CD4-positive, alpha-beta T cell treated with Interferon alpha-2 for 1 hour (primary cell): ENCODE measurements around the gene VTI1A.
A peak's percentile ranks its signal among the peaks of the same experiment; 100 is the strongest.
"Not testable (repeated sequence)": the region's sequence is repeated elsewhere in the genome, so short reads cannot be mapped to it uniquely, and the experiment has no call there.

Source experiments
- DNase-seq, 2 donors: peaks; one replicate each; pipeline ENCODE4 v3.0.0-alpha.2; 2020 to 2022

VTI1A gene

GRCh38 chr10:112844681-112845544, 397.9 kb downstream of the VTI1A start:
- DNase-seq: no peak

- DNase-seq: no peak
These were observed 400.8 kb downstream of the VTI1A start for GRCh38 chr10:112847778-112848177.

GRCh38 chr10:112848228-112848627, 401.2 kb downstream of the VTI1A start:
- no peak for DNase-seq

- no peak for DNase-seq
These were observed 401.9 kb downstream of the VTI1A start for GRCh38 chr10:112848868-112849430.

GRCh38 chr10:112849546-112849945, 402.5 kb downstream of the VTI1A start:
- DNase-seq: no peak

DNA sequence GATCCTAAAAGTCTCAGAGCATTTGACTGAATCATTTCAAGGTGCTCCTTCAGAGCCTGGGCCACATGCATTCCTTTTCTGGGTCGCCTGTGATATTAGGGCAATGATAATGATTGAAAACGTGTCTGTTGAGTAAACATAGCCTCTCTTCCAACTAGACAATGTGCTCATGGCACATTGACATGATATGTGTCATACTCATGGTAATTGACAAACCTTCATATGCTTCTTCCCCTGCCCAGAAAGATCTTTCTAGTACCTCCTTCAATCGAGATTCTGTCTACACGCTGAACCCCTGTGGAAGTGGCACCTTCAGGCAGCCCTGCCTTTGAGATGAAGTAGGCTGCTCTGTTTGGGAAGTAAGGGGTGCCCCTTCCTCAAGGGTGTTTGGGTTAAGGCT, 404.2 kb downstream of the VTI1A start:
- DNase-seq: no peak

DNA sequence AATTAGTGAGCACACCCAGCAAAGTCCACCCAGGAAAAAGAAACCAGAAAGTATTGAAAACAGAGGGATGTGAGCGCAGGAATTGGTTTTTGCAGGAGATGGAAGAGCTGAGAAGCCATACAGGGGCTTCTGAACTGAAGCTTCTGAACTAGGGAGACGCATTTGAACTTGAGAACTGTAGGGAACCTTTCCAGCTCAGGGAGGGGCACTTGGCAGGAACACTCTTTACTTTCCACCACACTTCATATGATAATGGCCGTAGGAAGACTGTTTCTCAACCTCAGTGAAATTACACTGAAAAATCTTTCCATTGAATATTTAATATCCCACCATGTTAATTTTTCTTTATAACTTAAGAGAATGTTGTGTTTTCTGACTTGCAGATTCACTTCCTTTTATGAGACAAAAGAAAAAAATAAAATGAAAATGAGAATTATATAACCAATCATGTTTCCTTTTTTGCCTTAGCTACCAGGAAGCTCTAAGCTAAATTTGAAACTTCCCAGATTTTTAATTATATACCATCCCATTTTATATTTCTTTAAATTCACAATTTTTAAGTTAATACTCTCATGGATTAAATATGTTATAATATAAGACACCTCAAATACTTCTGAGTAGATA, 404.7 kb downstream of the VTI1A start:
- no peak for DNase-seq

- peak; percentile 22 to 42 for DNase-seq
These were observed 405.3 kb downstream of the VTI1A start for GRCh38 chr10:112852306-112852705.

DNA sequence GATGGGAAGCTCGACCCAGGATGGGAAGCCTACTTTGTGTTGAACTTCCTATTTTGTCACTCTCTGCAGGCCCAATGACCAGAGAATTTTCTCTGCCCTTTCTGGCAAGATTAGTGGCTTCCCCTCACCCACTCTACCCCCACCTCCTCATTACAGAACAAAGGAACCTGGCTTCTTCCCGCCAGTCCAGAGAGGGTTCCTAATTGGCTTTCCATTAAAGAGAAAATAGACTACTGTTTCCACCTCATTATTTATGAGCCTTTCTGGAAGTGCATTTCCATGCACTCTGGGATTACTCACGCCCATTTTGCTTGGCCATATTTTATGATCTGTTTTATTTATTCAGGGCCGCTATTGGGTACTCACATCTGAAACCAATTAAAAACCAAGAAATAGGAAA, 408.1 kb downstream of the VTI1A start:
- no peak for DNase-seq

DNA sequence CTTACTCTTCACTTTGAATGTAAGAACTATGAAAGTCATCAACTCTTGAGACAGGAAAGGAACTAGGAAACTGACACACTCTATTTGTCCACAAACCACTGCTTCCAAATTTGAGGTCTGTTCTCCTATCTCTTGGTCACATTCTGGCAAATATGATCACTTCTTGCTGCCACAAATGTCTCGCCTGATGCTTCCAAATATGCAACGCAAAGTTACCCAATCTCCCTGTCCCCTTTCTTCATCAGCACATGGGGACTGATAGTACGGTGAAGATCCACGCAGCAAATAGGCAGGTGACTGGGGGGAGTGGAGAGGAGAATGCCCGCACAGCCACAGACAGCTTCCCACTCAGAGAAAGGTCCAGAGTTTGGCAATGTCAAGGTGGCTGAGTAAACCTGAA, 410.5 kb downstream of the VTI1A start:
- DNase-seq: no peak

DNA sequence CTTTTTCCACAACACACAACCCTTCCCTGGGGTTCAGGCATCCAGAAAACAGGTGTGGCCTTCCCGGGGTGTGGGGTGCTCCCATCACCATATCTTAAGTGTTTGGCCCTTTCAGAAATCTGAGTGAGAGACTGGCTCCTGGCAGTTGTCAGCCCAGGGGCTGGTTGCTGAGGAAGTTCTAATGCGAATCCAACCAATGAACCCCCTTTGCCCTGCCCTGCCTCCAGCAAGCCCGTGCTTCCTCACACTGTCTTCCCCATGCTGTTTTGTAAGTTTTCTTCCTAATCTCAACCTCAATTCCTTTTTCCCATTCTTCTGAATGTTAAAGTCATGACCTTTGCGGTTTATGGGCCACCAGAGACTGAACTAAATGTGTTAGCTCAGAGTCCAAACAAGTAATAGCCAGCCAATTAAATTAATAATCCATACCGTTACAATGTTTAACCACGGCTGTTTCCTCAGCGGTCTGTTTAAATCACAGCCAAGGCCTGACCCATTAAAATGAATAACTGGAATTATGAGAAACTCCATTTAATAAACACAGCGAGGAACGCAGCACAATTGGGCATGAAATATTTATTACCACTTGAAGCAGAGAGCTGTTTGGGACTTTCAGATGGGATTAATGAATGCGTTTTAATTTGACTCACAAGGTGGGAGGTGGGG, 412.1 kb downstream of the VTI1A start:
- no peak for DNase-seq

DNA sequence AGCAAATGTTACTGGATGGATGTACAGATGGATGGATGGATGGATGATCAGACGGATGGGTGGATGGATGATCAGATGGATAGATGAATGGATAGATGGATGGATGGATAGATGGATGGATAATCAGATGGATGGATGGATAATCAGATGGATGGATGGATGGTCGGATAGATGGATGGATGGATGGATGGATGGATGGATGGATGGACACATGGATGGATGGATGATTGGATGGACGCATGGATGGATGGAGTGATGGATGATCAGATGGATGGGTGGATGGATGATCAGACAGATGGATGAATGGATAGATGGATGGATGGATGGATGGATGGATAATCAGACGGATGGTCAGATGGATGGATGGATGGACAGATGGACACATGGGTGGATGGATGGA, 412.8 kb downstream of the VTI1A start:
- DNase-seq: no peak

- DNase-seq: not testable (repeated sequence)
These were observed 416.4 kb downstream of the VTI1A start for GRCh38 chr10:112863461-112863860.
